ENCODE data around the gene SULT1B1.

The SULT1B1 gene

GRCh38 chr4:69697536-69698242, 62.7 kb downstream of the SULT1B1 start:
- DNase-seq, result no peak

GRCh38 chr4:69689599-69689998, 70.8 kb downstream of the SULT1B1 start:
- peak; percentile 8 for DNase-seq

GRCh38 chr4:69684804-69685203, 75.6 kb downstream of the SULT1B1 start:
- no peak for DNase-seq

Data from right kidney (tissue), 1 donor.